Caco-2 (cell line): Measurements from ENCODE around the gene QTRT2. TPM values are rescaled to one million over a fixed set of nuclear protein-coding genes. Genes with fewer than 3 reads are reported as not detected.

Experiments
- BruUV-seq: library from RNA; stranded (reverse); fragments of 400-500 nt; replicated peaks from 2 replicates; lab custom pipeline; 2021; lab: Mats Ljungman, UMichigan
- CTCF ChIA-PET: fragments of 300-600 bp; sonication (Branson Sonifier 250); formaldehyde crosslinking; loops from one replicate; lab custom pipeline; 2022; ENCODE audit warnings: antibody characterized with exemption; lab: Charles Lee
- POLR2A ChIA-PET: fragments of 300-600 bp; sonication (Branson Sonifier 250); formaldehyde crosslinking; loops from one replicate; lab custom pipeline; 2022; ENCODE audit warnings: antibody characterized with exemption; lab: Charles Lee
- DNase-seq, 2 experiments: peaks; one replicate each; pipeline versions ENCODE4 v3.0.0 to v3.0.0-alpha.2; 2020 to 2022
- H3K27me3 ChIP-seq: replicated peaks from 2 replicates; pipeline ENCODE4 v1.6.0; 2011; ENCODE audit warnings: low read length; ENCODE audit not compliant: control insufficient read depth, insufficient read depth
- H3K36me3 ChIP-seq: 2 replicates; pipeline ENCODE4 v1.5.1; 2011; ENCODE audit warnings: low read length; ENCODE audit not compliant: control insufficient read depth, insufficient read depth
- H3K4me1 ChIP-seq: fragments of 250-450 bp; sonication (Bioruptor Pico); 2 replicates; pipeline ENCODE4 v1.5.1; 2020; ENCODE audit warnings: mild to moderate bottlenecking
- H3K4me3 ChIP-seq: 2 replicates; pipeline ENCODE4 v1.5.1; 2011; ENCODE audit warnings: low read depth, mild to moderate bottlenecking, control low read depth, low read length
- H3K9me3 ChIP-seq: fragments of 250-450 bp; sonication (Bioruptor Pico); 2 replicates; pipeline ENCODE4 v1.5.1; 2020; ENCODE audit warnings: mild to moderate bottlenecking, moderate library complexity
- H3K27ac Mint-ChIP-seq: one replicate; pipeline ENCODE4 v1.8.0; 2022; ENCODE audit warnings: mixed read lengths; ENCODE audit not compliant: unreplicated experiment
- H3K27me3 Mint-ChIP-seq: one replicate; pipeline ENCODE4 v1.8.0; 2022; ENCODE audit warnings: mixed read lengths; ENCODE audit not compliant: insufficient read depth, unreplicated experiment
- H3K36me3 Mint-ChIP-seq: one replicate; pipeline ENCODE4 v1.8.0; 2022; ENCODE audit warnings: mild to moderate bottlenecking, mixed read lengths; ENCODE audit not compliant: insufficient read depth, unreplicated experiment
- H3K4me1 Mint-ChIP-seq: one replicate; pipeline ENCODE4 v1.8.0; 2022; ENCODE audit warnings: low read depth, mixed read lengths; ENCODE audit not compliant: unreplicated experiment
- H3K4me3 Mint-ChIP-seq: one replicate; pipeline ENCODE4 v1.8.0; 2022; ENCODE audit warnings: mild to moderate bottlenecking, moderate library complexity, mixed read lengths; ENCODE audit not compliant: unreplicated experiment
- H3K9me3 Mint-ChIP-seq: one replicate; pipeline ENCODE4 v1.8.0; 2022; ENCODE audit warnings: mixed read lengths; ENCODE audit not compliant: unreplicated experiment
- CTCF ChIP-seq, 2 experiments: fragments of 200-600 bp in 1 of 2; IDR thresholded peaks; 1 replicate in 1 of 2; 2 replicates in 1 of 2; pipeline versions ENCODE4 v1.5.1 to v1.8.0; 2011 to 2022; ENCODE audit warnings: antibody characterized with exemption in 1 of 2, control low read depth in 1 of 2, inconsistent platforms in 1 of 2, low read depth in 1 of 2, low read length in 1 of 2, mild to moderate bottlenecking in 1 of 2, moderate library complexity in 1 of 2; ENCODE audit not compliant: insufficient read depth in 1 of 2, severe bottlenecking in 1 of 2, unreplicated experiment in 1 of 2
- intact Hi-C: fragments of 100-400 bp; cut with micrococcal nuclease; formaldehyde crosslinking; loops from one replicate; pipeline ENCODE4 v1.10.0; 2022; ENCODE audit not compliant: unreplicated experiment
- total RNA-seq: library from RNA; stranded (reverse); gene quantifications from 2 replicates; pipeline ENCODE4 v1.2.3, GENCODE V29; 2022

The QTRT2 gene
- total RNA-seq, 1 experiment from 2014 or later = 35.7 TPM

- Mint-ChIP-seq H3K9me3 (no peaks in the 10 kb centered on the region), H3K4me3 (no peak overlapping the region), H3K4me1 (no peaks in the 10 kb centered on the region), H3K27me3 (no peaks in the 10 kb centered on the region), H3K27ac (no peak overlapping the region), H3K36me3 (no peaks in the 10 kb centered on the region)
- Histone ChIP-seq H3K9me3 (no peaks in the 10 kb centered on the region), H3K27me3 (no peaks in the 10 kb centered on the region), H3K4me1 (no peaks in the 10 kb centered on the region; the same call in 1 of the 2 replicates), H3K4me3 (no peak overlapping the region), H3K36me3 (no peaks in the 10 kb centered on the region)
- ChIA-PET CTCF (no interaction called here), POLR2A (no interaction called here)
- TF ChIP-seq CTCF (IDR thresholded peaks at IDR 0.05; ENCODE audit: insufficient read depth in 1 of 2, low read depth in 1 of 2, low read length in 1 of 2, severe bottlenecking in 1 of 2, unreplicated experiment in 1 of 2) = no peak
- no peak for DNase-seq
- BruUV-seq = no TSS peak
- intact Hi-C loops = no loop called here
Measured at GRCh38 chr3:114025451-114025850, 31.1 kb upstream of the QTRT2 start.

- Histone ChIP-seq H3K9me3 (no peaks in the 10 kb centered on the region), H3K4me1 (no peaks in the 10 kb centered on the region; the same call in 1 of the 2 replicates), H3K27me3 (no peaks in the 10 kb centered on the region), H3K4me3 (no peak overlapping the region), H3K36me3 (no peaks in the 10 kb centered on the region)
- Mint-ChIP-seq H3K36me3 (no peaks in the 10 kb centered on the region), H3K9me3 (no peaks in the 10 kb centered on the region), H3K27ac (no peak overlapping the region), H3K4me3 (no peak overlapping the region), H3K27me3 (no peaks in the 10 kb centered on the region), H3K4me1 (no peaks in the 10 kb centered on the region)
- no TSS peak for BruUV-seq
- ChIA-PET POLR2A (no interaction called here), CTCF (no interaction called here)
- DNase-seq = no peak
- no peak for TF ChIP-seq CTCF (IDR thresholded peaks at IDR 0.05; ENCODE audit: insufficient read depth in 1 of 2, low read depth in 1 of 2, low read length in 1 of 2, severe bottlenecking in 1 of 2, unreplicated experiment in 1 of 2)
- intact Hi-C loops = no loop called here
Measured at GRCh38 chr3:114026331-114026730, 30.2 kb upstream of the QTRT2 start.

GRCh38 chr3:114033721-114034120 is 22.8 kb upstream of the QTRT2 start:
- Mint-ChIP-seq H3K36me3 (no peaks in the 10 kb centered on the region), H3K4me1 (no peaks in the 10 kb centered on the region), H3K27ac (no peak overlapping the region), H3K9me3 (no peaks in the 10 kb centered on the region), H3K4me3 (no peak overlapping the region), H3K27me3 (no peaks in the 10 kb centered on the region)
- POLR2A ChIA-PET = no interaction called here
- BruUV-seq = no TSS peak
- no peaks in the 10 kb centered on the region for H3K9me3 ChIP-seq
- H3K4me1 ChIP-seq = no peaks in the 10 kb centered on the region
- H3K27me3 ChIP-seq = no peaks in the 10 kb centered on the region
- CTCF ChIA-PET = no interaction called here
- DNase-seq = no peak
- intact Hi-C loops = no loop called here
- no peaks in the 10 kb centered on the region for H3K36me3 ChIP-seq
- no peak overlapping the region for H3K4me3 ChIP-seq
- TF ChIP-seq CTCF (IDR thresholded peaks at IDR 0.05; ENCODE audit: insufficient read depth in 1 of 2, low read depth in 1 of 2, low read length in 1 of 2, severe bottlenecking in 1 of 2, unreplicated experiment in 1 of 2) = no peak
